CD4-positive, alpha-beta T cell treated with Interleukin-15 for 1 hour (primary cell): Measurements from ENCODE around the gene KIF13A.
"Not testable (repeated sequence)": the region's sequence is repeated elsewhere in the genome, so short reads cannot be mapped to it uniquely, and the experiment has no call there.

ENCODE experiments used
- DNase-seq: peaks from one replicate; pipeline ENCODE4 v3.0.0-alpha.2; 2020

The KIF13A gene

DNA sequence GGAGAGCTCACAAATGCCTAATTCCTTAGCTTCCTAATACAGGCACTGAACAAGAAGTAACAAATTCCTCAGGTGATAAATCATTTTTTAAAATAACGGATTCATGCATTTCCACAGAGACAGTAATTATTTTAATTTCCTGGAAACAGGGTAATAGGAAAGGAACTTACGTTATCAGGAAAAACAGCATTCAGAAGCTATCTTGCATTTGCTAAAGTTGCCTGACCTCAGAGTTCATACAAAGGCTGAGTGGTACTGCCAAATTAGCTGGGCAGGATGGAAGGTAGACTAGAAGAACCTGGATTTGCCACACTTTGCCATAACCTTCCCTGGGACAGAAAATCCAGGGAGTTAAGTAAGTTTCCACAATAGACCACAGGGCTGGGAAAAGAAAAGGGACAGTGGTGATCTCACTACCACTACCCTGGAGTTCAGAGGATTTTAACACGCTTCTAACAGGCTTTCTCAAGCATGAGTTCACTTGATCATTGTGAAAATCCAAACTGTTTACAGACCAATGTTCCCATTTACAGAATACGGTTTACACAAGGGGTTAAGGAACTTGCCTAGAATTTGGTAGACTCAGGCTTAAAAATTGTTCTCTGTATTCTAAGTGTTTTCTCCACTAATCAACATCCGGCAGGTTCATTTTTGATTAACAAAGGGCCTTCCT lies 57.0 kb downstream of the KIF13A start:
- no peak for DNase-seq

DNA sequence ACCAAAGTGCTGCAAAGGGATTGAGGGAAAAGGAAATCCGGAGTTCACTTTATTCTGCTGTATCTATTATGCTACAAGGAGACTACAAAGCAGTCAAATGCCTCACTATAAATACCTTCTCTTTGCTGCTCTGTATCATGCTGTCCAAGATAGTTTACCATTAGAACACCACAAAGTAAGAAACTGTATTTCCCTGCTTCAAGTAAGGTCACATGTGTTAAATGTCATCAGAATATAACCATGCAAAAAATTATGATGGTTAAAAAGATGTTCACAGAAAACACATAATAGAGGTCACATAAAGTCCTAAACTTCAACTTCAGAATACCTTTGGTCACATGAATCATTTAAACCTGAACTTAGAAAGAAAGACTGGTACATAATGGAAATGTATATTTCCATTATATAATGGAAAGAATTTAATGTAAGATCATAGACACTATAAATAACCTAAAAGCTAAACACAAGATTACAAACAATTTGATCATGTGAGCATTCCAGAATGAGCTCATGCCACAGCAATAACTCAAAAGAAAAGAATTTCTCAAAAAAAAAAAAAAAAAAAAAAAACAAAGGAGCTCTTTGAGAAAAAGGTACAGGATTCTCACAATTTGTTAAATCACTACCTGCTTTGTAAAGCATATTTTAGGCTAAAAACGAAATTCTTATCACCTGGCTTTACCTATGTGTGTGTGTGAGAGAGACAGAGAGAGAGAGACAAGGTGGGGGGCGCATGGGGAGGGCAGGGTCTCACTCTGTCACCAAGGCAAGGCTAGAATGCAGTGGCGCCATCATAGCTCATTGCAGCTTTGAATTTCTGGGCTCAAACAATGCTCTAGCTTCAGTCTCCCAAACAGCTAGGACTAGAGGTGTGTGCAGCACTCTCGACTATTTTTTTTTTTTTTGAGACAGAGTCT lies 58.7 kb downstream of the KIF13A start:
- no peak for DNase-seq

DNA sequence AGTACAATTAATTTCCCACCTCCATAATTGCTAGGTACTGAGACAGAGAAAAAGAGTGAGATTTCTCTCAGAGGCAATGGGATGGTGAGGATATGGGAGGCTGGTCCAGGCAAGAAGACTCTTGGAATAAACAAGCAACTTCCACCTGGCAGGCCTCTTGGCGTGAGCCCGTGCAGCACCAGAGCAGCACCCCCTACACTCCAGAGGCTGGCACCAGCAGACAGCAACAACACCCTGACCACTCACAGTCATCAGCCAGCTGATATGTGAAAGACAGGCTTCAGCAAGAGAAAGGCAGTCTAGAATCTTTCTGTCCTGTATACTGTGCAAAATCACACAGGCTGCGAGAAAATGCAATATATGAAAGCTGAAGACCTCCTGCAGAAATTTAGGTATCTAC lies 59.7 kb downstream of the KIF13A start:
- DNase-seq = no peak

DNA sequence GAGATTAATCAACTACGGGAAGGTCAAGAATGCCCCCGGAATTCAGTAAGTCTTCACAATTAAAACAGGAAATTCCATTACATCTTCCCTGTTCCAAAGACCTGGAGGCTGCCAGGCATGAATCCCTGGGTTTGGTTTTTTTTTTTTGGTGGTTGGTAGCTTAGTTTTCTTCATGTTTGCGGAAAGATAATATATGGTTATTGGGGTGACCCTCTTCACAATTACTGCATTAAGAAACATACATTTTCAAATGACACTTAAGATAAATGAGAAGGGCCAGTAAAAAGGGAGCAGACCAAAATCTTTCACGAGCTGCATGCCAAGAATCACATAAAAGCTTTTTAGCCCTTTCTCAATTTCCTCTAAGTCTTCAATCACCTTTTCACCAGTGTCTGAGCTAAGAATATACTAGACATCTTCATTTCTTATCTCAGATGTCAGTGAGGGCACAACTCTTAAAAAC lies 64.0 kb downstream of the KIF13A start:
- DNase-seq = no peak

DNA sequence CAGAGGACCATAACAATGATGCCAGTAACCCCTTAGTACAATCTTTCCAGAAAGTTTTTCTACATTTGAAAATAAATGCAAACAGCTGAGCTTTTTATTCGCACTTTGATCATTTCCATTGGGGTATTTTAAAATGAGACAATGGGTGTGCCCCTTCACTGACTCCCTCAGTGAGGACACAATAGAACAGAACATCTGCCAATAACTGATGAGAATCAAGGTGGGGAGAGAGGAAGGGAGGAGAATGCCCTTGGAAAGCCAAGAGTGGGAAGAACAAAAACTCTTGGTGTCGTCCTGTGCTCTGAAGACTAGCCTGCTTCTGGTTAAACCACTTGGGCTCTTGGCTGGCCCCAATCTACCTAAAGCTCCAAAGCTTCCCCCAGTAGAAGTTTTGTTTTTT lies 66.0 kb downstream of the KIF13A start:
- no peak for DNase-seq

DNA sequence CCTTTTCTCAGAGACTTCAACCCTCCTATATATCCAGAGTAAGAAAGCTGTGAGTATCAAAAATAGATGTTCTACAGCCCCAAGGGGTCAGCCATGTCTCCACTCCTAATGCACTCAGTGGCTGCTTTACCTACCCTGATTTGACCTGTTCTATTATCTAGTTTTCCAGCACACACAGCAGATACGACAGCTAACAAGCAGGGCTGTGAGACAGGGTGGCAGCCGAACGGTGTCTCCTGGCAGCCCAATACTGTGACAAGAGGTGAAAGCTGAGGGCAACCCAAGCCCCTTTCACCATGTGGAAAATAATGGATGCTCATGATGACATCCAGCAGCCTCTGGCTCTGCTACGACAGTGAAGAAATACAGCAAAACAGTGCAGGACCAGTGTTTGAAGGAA lies 67.9 kb downstream of the KIF13A start:
- no peak for DNase-seq

DNA sequence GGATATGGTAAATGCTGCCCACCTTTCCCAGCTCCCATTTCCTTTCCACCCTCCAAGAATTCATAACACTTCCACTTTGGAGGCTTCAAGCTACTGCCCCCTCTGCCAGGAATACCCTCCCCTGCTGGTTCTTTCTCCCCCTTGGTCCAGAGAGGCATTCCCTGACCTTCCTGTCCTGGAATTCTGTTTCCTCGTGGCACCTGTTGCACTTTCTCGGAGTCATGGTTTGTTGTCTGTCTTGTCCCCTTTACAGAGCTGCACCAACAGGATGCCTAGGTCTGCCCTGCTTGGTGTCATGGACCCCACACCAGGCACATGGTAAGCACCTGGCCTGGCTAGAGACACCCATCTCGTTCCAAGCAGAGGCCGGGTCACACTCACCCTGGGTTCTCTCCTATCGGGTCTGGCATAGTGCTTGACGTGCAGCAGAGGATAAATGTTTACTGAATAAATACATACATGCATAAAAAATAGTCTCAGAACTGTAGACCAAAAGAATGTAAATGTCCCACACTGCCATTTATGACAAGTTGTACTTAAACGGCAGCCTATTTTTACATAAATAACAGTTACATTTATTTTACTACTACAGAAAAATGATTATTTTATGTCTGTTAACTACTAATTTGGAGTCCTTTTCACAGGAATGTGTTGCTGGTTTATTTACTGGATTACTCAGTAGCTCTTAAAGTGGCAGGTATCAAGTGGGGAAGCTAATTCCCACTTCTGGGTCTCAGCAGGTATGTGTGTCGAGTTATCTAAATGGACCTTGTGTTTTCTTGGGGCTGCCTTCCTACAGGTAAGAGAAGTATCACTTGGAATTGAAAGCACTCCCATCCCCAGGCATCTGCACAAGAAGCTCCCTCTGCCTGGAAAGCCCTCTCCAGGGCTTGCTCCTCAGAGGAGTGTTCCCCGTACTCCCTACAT lies 69.3 kb downstream of the KIF13A start:
- DNase-seq = no peak

DNA sequence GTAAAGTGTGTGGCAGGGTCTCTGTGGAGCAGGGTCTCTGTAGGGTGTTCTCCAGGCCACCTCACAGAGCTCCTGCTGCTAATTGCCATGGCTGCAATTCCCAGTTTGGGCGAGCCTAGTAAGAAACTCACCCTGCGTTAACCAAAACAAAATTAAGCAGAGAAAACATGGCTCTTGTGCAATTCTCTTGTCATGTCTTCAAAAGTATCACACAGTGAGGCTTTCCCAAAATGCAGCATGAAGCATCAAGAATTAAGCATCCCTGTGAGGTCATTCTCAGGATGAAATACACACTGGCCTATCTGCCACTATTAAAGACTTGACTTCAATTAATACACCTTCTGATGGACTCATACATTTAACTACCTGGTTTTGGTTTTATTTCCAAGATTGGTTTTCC lies 72.8 kb downstream of the KIF13A start:
- DNase-seq = no peak

DNA sequence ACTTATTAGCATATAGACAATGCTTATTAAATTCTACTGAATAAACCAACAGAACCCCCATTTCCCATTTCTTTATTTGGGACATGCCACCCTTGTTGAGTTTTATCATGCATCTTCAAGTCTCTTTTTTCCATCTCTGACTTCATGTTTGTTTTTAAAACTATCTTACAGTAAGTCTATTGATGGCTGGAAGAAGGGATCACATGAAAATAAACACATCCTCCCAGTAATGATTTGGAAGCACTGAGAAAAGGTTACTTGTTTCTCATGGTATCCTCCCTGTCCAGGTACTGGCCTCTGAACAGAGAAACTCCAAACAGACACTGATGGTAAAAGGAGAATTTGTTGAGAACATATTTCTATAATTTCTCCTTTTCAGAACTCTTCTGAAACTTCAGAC lies 74.9 kb downstream of the KIF13A start:
- DNase-seq = no peak

DNA sequence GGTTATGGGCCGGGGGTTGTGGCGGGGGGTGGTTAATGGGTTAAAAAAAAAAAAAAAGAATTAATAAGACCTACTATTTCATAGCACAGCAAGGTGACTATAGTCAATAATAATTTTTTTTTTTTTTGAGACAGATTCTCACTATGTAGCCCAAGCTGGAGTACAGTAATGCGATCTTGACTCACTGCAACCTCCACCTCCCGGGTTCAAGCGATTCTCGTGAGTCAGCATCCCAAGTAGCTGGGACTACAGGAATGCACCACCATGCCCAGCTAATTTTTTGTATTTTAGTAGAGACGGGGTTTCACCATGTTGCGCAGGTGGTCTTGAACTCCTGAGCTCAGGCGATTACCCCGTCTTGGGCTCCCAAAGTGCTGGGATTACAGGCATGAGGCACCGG lies 75.8 kb downstream of the KIF13A start:
- DNase-seq = not testable (repeated sequence)

DNA sequence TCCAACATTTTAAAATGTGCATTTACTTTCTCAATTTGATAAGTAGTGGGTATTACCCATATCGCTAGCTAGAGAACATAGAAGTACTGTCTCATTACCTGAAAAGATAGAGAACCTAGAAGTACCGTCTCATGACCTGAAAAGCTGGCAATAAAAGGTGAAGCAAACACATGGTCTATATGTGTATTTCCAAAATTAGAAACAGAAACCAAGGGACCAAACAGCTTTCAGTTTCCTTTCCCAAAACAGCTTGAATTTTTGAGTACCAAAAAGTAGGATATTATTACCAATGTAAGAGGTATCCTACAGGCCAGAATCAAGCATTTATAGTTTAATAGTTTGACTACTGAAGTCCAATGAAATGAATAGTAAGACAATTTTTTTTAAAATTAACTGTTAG lies 77.2 kb downstream of the KIF13A start:
- DNase-seq = no peak

DNA sequence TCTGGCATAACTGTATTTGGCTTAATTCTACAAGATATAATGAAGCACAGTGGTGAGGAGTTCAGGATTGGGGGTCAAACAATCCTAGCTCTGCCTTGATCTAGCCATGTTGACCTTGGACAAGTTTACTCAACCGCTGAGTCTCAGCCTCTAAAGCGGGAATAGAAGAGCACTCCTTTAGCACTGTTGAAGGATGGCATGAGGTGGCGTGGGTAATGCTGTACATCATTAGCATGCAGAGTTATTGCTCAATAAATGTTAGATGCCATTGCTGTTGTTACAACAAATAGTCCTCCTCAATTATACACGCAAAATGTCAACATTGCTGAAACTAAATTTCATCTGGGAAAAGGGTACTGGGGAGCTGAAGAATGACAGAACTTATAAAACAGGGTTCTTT lies 78.6 kb downstream of the KIF13A start:
- no peak for DNase-seq

DNA sequence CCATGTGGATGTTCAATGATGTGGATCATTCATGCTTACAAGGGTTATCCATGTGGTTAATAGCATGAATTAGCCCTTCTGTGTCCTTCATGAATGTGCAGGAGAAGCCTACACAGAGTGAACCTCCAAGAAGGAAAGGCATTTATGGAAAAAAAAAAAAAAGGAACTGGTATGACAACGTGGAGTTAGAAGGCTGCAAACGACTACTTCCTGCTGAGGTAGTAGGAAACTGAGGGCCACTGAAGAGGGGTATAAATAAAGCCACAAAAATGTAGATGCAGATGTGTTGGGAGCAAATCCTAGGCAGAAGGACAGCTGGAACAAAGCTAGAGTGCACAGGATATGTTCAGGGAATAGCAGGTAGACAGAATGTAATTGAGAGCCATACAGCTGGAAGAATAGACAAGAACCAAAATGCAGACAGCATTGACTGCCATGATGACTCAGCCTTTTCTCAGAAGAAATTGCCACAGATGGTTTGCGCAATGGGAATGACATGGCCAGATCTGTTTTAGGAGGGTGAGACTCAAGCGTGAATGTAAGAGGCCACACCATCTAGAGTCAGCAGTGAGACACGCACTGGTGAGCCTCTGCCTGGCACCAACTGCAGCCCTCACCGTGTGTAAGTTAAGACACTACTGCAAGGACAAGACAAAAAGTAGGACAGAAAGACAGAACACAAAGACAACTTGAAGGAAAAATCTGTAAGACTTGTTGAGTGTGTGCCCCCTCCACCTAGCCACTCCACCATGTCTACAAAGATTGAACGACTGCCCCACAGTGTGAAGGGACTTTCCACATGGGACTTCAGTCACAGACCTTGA lies 79.8 kb downstream of the KIF13A start:
- DNase-seq = peak; percentile 74

DNA sequence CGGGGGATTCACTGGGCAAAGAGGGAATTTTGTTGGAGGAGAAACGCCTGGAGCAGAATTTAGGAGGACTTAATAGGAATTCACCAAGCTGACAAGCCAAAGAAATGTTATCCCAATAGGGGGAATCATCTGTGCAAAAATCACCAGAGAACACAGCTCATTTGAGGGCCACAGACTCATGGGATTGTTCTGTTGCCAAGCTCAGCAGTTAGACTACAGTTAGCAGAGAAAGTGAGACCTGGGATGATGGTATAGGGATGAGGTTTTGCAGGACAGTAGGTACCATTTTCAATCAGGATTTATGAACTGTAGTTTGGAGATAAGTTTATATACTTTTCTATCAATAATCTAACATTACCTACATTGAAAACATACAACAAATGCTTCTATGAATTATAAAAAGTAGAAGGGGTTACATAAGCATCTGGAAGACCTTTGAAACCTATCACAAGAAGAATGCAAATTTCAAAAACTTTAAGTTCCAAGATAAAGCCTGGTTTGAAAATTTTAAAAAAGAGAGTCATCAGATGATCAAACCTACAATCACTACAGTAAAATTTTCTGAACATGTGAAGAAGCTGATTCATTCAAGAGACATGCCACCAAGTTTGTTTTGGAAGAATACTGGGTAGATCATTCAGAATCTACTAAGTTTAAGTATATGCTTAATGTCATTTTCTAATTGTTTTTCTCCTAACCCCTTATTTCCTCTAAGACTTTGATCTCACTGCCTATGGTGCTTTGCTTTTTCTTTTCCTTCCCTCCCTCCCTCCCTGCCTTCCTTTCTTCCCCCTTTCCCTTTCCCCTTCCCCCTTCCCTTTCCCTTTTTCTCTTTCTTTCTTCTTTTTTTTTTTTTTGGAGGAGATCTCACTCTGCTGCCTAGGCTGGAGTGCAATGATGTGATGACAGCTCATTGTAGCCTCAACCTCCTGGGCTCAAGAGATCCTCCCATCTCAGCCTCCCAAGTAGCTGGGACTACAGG lies 81.5 kb downstream of the KIF13A start:
- DNase-seq = no peak

DNA sequence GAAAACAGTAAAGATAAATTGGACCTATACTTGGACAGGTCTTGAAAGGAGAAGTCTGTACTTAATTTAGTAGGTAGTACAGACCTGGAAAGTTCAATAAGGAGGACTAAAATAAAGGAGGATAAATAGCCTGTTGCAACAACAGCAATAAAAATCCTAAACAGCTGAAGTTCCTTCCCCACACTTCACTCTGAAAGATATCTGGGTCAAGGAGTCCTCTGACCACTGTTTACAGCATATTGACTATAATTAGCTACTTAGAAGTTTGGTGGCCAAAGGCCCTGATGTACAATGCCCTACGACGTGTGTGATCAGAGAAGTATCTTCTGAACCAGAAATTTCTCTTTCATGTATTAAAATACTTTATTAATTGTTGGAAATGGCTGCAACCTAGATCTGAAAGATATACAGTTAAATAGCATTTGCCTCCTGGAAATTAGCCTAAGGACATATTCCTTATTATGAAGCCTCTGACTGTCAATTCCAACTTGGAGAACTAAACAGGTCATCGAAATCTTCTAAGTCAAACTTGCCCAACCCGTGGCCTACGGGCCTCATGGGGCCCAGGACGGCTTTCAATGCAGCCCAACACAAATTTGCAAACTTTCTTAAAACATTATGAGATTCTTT lies 82.8 kb downstream of the KIF13A start:
- DNase-seq = no peak

DNA sequence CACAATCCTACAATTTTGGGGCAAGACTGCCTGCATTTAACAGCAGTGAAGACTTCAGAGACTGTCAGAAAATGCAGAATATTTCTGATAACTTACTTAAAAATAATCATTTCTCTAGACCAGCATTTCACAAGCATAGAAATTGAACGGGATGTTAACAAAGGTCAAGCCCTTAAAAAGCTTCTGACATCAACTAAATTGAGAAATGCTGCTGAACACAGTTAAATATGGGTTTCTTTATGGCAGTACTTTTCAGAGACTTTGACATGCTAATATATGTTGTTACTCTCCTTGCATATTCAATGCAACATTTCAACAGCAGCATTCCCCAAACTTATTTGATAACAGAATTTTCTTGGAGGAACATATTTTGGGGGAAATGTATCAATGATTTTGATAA lies 84.5 kb downstream of the KIF13A start:
- DNase-seq = no peak

DNA sequence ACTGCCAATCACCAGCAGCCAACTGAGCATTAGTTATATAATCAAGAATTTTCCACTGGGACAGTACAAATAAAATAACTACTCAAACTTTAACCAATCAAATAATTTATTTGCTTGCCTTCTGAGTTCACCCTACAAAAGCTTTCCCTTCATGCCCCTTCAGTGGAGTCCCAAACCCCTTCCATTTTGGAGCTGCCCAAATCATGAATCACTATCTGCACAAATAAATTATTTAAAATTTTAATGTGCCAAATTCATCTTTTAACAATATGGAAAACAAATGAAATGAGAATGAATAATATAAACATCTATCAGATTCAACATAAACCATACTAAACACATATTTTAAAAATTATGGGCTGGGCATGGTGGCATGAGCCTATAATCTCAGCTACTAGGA lies 85.9 kb downstream of the KIF13A start:
- no peak for DNase-seq

DNA sequence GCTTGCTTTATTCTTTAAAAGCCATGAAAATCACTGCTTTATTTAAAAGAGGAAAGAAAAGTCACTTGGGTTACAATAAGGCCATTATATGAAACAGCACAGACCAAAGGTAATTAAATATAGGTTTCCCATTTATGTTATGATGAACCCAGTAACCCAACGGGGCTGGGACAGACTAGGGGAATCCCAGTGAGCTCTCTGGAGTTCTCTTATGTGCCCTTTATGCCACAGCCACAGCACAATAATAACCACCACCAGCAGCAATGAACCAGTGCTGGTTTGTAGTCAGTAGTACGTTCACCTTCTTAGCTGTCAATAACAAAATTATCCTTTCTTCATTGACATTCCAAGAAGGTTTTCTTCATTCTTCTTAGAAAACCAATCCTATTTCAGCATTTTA lies 87.4 kb downstream of the KIF13A start:
- DNase-seq = no peak

DNA sequence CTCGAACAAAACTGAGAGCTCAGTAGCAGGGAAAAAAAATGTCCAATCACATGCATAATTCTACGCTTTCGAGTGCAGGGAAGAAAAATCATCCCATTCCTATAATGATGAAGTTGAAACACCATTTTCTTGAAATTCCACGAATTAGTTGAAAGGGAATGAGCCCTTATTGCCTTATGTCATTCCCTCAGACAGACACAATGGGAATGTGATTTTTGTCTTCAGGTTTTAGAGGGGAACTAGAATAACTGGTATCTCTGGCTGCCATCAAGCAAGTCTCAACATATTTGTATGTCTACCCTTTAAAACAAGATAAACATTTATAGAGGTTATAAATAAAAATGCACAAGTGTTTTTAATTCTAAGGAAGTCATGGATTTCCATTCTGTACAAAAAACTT lies 87.9 kb downstream of the KIF13A start:
- no peak for DNase-seq

DNA sequence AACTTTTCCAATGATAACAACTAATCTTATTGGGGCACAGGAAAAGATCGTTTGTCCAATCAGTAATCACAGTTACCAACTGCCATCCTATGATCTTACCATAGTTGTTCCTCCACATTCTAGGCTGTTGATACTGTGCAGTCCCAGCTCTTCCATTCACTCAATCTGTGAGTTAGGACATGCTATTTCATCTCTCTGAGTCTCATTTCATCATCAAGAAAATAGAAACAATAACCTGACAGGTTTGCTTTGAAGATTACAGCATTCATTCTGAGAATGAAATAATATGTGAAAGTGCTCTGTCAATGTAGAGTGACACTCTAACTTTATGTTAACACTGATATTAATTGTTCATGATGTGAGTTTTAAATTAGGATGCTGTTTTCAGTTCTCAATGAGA lies 89.8 kb downstream of the KIF13A start:
- no peak for DNase-seq

DNA sequence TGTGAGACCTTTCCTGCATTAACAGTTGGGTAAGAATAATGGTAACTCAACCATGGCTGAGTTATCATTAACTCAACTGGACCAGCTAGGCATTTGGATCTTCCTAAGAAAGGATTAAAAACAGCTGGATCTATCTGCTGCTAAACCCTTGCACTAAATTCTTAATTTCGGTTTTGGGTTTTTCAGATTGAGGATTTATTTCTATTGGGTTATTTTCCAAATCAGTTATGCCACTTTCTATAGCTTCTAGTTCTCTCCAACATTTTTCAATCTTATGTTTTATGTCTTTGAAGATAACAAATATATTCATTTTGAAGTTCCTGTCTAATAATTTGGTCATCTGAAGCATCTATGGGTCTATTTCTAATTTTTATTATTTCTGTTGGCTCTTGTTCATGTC lies 92.5 kb downstream of the KIF13A start:
- no peak for DNase-seq
